Ureter (tissue), 1 donor: ENCODE measurements around the gene ZMYND15. TPM values are rescaled to one million over a fixed set of nuclear protein-coding genes. Genes with fewer than 3 reads are reported as not detected.

Source experiments
- DNase-seq: peaks from one replicate; pipeline ENCODE4 v3.0.0-alpha.2; 2020; ENCODE audit warnings: low spot score
- total RNA-seq: library from RNA; stranded (reverse); gene quantifications from one replicate; pipeline ENCODE4 v1.2.4, GENCODE V29; 2023
- donor health status: DM: yes; HTN: yes; CAD: no.

The ZMYND15 gene
- total RNA-seq, 1 donor from 2014 or later, result 1.7 TPM

DNA sequence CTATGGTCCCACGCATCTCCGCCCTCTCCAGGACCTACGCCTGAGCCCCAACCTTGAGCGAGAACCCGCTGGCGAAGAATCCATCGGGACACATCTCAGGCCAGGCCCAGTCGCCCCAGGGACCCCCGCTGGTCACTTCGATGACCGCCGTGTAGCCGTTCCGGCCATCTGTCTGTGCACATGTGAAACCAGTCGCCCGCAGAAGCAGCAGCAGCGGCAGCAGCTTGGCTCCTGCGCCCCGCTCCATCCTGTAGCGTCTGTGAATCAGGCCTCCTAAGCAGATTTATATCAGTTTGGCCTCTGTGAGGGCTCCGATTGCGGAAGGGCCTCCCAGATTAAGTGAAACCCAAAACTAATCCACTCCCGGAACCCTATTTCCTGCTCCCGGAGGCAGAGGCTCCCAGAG lies 46.5 kb downstream of the ZMYND15 start, which contains the start of gene VMO1:
TSS of gene VMO1 (minus strand) at position 259 of the 406 bp plus-strand sequence. CDS start at position 247, 12 bp downstream.
- no peak for DNase-seq

- DNase-seq, result no peak
Measured at GRCh38 chr17:4786516-4786915, 46.9 kb downstream of the ZMYND15 start.

GRCh38 chr17:4788159-4788806 lies 48.6 kb downstream of the ZMYND15 start:
- DNase-seq, result no peak

GRCh38 chr17:4788807-4789700 lies 49.4 kb downstream of the ZMYND15 start, which contains the start of gene GLTPD2:
Gene GLTPD2, plus strand, starts transcription at chr17:4788964. Its CDS starts 48 bp downstream, at chr17:4789012.
- no peak for DNase-seq

GRCh38 chr17:4789701-4789950 lies 50.0 kb downstream of the ZMYND15 start:
- DNase-seq, result no peak

DNA sequence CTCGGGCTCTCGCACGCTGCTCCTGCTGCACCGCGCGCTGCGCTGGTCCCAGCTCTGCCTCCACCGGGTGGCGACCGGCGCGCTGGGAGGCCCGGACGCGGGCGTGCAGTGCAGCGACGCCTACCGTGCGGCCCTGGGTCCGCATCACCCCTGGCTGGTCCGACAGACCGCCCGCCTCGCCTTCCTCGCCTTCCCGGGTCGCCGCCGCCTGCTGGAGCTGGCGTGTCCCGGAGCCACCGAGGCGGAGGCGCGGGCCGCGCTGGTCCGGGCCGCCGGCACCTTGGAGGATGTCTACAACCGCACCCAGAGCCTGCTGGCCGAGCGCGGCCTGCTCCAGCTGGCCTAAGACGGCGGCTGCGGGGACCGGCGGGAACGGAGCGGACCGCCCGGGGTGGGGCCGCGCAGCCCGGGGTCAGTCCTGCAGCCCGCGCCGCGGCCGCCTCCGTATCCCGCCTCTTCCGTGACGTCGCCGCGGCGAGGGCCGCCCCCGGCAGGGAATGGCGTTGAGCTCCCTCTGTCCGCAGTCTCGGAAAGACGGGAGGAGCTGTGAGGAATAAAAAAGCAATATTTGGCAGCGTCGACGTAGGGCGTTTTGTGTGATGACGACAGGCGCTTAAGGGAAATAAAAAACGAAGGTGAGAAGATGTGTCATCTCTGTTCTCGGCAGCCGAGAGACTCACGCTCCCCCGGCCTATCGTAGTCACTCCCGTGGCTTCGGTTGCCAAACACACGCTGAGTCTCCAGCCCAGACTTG lies 50.5 kb downstream of the ZMYND15 start:
- peak; percentile 86 for DNase-seq

DNA sequence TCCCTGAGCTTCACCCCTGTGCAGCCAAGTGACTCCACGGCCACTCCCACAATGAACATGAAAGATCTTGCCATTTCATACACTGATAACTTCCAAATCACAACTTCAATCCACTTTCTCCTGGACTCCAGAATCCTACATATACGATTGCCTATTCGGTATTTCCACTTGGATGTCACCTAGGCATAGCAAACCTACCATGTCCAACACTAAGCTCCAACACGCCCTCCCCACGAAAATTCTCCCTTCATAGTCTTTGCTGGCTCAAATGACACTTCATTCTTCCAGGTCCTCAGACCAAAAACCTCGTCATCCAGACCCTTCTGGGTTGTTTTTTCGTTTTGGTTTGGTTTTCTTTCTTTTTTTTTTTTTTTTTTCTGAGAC lies 51.1 kb downstream of the ZMYND15 start:
- no peak for DNase-seq

GRCh38 chr17:4795168-4795567 lies 55.5 kb downstream of the ZMYND15 start:
- DNase-seq, result no peak

Other genes starting within 250 kb of the ZMYND15 start
- 30.0 TPM for gene SPNS2, start 241.0 kb upstream of the ZMYND15 start, total RNA-seq
- 110 TPM for gene MYBBP1A, start 184.4 kb upstream of the ZMYND15 start, total RNA-seq
- 83.6 TPM for gene GGT6, start 179.3 kb upstream of the ZMYND15 start, total RNA-seq
- 2.0 TPM for gene SMTNL2, start 155.3 kb upstream of the ZMYND15 start, total RNA-seq
- 1.2 TPM for gene ALOX15, start 98.2 kb upstream of the ZMYND15 start, total RNA-seq
- 56.9 TPM for gene PELP1, start 35.7 kb upstream of the ZMYND15 start, total RNA-seq
- gene ARRB2, start 29.2 kb upstream of the ZMYND15 start, total RNA-seq, result 40.8 TPM
- 19.5 TPM for gene MED11, start 8.4 kb upstream of the ZMYND15 start, total RNA-seq
- 26.8 TPM for gene CXCL16, start 95 bp downstream of the ZMYND15 start, total RNA-seq
- gene TM4SF5, start 32.1 kb downstream of the ZMYND15 start, total RNA-seq, result not detected
- gene VMO1, start 46.5 kb downstream of the ZMYND15 start, total RNA-seq, result 0.89 TPM
- not detected for gene GLTPD2, start 49.1 kb downstream of the ZMYND15 start, total RNA-seq
- 97.9 TPM for gene PSMB6, start 56.3 kb downstream of the ZMYND15 start, total RNA-seq
- 59.1 TPM for gene PLD2, start 67.3 kb downstream of the ZMYND15 start, total RNA-seq
- 119 TPM for gene MINK1, start 93.5 kb downstream of the ZMYND15 start, total RNA-seq
- 4.6 TPM for gene C17orf107, start 159.7 kb downstream of the ZMYND15 start, total RNA-seq
- 1.2 TPM for gene CHRNE, start 163.3 kb downstream of the ZMYND15 start, total RNA-seq
- not detected for gene GP1BA, start 192.4 kb downstream of the ZMYND15 start, total RNA-seq
- gene SLC25A11, start 200.2 kb downstream of the ZMYND15 start, total RNA-seq, result 62.0 TPM
- 129 TPM for gene RNF167, start 200.4 kb downstream of the ZMYND15 start, total RNA-seq
- gene PFN1, start 208.7 kb downstream of the ZMYND15 start, total RNA-seq, result 598 TPM
- gene ENO3, start 211.3 kb downstream of the ZMYND15 start, total RNA-seq, result 6.2 TPM
- 66.4 TPM for gene SPAG7, start 228.0 kb downstream of the ZMYND15 start, total RNA-seq
- gene CAMTA2, start 247.8 kb downstream of the ZMYND15 start, total RNA-seq, result 86.0 TPM